Activated CD8-positive, alpha-beta memory T cell treated with anti-CD3 and anti-CD28 coated beads for 1 hour (primary cell): ENCODE measurements around the gene HPS5.
"Not testable (repeated sequence)": the region's sequence is repeated elsewhere in the genome, so short reads cannot be mapped to it uniquely, and the experiment has no call there.

Experiments
- DNase-seq, 2 donors: peaks; one replicate each; pipeline ENCODE4 v3.0.0-alpha.2; 2020; ENCODE audit warnings: low read depth in 1 of 2; ENCODE audit errors: extremely low read depth in 1 of 2

HPS5 gene

DNA sequence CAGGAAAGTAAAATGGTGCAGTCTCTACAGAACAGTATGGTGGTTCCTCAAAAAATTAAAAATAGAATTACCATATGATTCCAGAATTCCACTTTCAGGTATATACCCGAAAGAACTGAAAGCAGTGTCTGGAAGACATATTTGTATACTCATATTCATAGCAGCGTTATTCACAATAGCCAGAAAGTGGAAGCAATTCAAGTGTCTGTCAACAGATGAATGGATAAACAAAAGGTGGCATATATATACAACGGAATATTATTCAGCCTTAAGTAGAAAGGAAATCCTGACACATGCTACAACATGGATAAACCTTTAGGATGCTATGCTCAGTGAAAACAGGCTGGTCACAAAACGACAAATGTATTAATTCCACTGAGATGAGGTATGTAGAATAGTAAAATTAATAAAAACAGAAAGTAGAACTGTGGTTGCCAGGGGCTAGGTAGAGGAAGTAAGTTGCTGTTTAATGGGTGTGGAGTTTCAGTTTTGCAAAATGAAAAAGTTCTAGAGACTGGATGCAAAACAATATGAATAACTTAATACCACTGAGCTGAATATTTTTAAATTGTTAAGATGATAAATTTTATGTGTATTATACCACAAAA, 41.4 kb downstream of the HPS5 start:
- DNase-seq = no peak

DNA sequence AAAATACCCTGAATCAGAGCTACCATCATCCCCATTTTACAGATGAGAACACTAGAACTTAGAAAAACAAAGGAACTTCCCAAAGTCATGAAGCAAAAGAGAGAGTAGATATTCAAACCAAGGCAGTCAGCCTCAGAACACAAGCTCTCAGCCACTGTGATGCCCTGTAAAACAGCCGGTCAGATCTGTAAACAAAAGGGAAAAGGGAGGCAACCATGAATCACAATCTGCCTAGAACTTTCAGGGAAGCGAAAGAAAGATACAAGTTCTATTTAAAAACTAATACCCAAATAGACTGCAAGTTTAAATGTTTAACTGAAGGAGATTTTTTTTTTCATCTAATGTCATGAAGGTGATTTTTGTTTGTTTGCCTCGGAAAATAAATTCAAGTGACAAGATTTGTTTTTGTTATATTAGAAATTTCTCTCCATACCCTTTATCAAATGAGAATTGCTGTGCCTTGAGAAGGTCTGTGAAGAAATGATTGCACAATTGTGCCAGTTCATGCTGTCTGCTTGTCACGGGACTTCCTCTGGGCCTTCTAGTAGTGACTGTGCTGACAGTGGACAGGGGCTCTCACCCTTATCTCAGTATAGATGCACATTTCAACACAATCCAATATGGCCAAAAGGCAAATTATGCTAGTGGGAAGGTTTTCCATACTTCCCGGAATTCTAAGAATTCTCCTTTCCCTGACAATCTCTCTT, 44.2 kb downstream of the HPS5 start:
- DNase-seq = no peak

GRCh38 chr11:18271206-18271605, 50.7 kb downstream of the HPS5 start:
- DNase-seq = no peak

DNA sequence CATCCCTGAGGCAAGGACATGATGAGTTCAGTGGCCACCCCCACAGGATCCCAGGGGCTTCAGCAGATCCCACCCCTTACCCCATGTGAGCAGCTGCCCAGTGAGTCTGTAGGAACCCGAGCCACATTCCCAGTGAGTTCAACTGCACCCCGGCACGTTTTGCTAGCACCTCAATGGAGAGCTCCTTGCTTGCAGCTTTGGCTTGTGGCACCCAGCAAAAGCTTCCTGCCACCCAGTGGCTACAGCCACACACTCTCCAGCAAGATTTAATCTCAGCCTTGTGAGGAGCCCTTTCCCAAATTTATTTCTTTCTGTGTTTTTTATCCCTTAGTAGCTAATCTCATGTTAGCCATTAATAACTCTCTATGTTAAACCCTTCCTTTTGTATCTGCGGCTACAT, 51.8 kb downstream of the HPS5 start:
- DNase-seq = no peak

- not testable (repeated sequence) for DNase-seq
Measured at GRCh38 chr11:18269252-18269651, 52.7 kb downstream of the HPS5 start.

DNA sequence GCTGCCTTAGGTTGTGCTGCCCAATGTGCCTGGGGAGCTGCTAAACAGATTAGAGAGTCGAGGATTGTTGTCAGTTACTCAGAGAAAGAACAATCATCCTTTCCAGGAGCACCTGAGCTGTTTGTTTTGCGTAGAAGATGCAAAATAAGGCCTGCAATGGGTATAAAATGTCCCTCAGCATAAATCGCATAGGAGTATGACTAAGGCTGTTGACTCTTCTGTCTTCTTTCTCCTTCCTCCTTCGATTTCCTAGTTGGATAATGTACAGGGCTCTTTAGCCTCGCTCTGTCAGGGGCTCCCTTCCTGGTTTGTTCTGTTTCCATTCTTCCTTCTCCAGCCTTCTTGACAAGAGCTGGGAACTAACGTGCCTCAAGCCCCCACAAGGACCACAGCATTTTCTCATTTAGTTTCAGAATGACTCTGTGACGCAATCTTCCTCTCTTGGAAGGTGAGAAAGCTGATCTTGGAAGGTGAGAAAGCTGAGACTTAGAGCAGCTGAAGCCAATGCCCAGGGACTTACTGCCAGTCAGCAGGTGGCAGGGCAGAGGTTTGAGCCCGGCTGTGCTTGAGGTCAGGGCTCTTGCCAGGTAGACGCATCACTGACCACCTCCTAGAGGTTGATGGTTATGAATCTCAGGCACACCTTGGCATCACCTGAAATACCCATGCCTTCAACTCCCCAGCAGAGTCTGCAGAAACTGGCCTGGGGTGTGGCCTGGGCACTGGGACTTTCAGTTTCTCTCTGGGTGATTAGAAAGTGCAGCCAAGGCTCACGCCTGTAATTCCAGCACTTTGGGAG, 54.4 kb downstream of the HPS5 start:
- DNase-seq = not testable (repeated sequence)

DNA sequence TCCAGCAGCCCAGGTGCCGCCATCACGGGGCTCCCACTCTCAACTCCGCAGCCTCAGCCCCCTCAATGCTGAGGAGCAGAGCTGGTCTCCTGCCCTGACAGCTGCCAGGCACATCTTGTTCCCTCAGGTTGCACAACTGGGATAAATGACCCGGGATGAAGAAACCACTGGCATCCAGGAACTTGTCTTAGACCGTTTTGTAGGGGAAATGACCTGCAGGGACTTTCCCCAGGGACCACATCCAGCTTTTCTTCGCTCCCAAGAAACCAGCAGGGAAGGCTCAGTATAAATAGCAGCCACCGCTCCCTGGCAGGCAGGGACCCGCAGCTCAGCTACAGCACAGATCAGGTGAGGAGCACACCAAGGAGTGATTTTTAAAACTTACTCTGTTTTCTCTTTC, 56.0 kb downstream of the HPS5 start, which contains the start of gene SAA1:
Gene SAA1 (plus strand): TSS at position 316 of the 400 bp plus-strand sequence. CDS start 624 bp downstream, outside the sequence.
- DNase-seq = no peak

GRCh38 chr11:18264677-18265555, 57.0 kb downstream of the HPS5 start:
- no peak for DNase-seq

DNA sequence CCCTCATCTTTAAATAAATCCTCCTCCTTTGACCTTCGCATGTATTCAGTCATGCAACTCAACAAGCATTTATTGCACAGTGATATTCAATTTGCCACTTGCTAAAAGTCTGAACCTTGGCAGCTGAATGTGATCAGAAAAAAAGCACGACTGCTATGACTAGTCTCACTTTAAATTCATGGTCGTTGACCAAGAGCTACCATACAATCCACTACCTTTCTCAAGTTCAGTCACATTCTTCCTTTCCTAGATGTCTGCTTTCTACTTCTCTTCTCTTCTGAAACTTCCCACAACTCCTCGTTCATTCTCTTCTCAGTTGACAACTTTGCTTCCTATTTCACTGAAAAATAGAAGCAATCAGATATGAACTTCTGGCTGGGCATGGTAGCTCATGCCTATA, 57.9 kb downstream of the HPS5 start:
- DNase-seq = no peak

GRCh38 chr11:18262681-18263350, 59.1 kb downstream of the HPS5 start:
- DNase-seq = not testable (repeated sequence)

GRCh38 chr11:18261721-18262120, 60.2 kb downstream of the HPS5 start:
- DNase-seq = no peak

GRCh38 chr11:18259259-18259658, 62.7 kb downstream of the HPS5 start:
- DNase-seq = no peak

- no peak for DNase-seq
Measured at GRCh38 chr11:18254781-18255361, 67.1 kb downstream of the HPS5 start.

- no peak for DNase-seq
Measured at GRCh38 chr11:18253778-18254338, 68.1 kb downstream of the HPS5 start.

DNA sequence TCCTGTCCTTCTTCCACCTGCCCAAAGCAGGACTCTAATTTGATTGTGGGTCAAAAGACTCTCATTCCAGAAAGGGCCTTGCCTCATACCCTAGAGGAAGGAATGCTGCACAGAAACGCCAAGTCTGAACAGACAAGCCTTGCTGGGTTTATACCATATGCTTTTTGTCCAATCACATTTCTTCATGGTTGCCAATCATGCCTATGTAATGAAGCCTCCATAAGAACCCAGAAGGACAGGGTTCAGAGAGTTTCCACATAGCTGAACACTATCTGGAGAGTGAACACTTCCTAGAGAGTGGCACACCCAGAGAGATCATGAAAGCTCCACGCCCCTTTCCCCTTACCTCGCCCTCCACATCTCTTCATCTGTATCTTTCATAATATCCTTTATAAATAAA, 68.7 kb downstream of the HPS5 start:
- no peak for DNase-seq

GRCh38 chr11:18248561-18248960, 73.4 kb downstream of the HPS5 start, which contains the start of gene SAA2:
SAA2 (minus strand) TSS chr11:18248668; CDS start chr11:18248011, 657 bp downstream.
- no peak for DNase-seq

DNA sequence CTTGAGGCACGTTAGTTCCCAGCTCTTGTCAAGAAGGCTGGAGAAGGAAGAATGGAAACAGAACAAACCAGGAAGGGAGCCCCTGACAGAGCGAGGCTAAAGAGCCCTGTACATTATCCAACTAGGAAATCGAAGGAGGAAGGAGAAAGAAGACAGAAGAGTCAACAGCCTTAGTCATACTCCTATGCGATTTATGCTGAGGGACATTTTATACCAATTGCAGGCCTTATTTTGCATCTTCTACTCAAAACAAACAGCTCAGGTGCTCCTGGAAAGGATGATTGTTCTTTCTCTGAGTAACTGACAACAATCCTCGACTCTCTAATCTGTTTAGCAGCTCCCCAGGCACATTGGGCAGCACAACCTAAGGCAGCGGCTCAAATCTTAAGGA, 74.8 kb downstream of the HPS5 start:
- not testable (repeated sequence) for DNase-seq

GRCh38 chr11:18246379-18247190, 75.4 kb downstream of the HPS5 start:
- not testable (repeated sequence) for DNase-seq

GRCh38 chr11:18245396-18245795, 76.5 kb downstream of the HPS5 start:
- no peak for DNase-seq
